Brain pericyte (primary cell): ENCODE results near the gene LONRF3.

Experiments
- DNase-seq: peaks from one replicate; pipeline ENCODE4 v3.0.0-alpha.2; 2012; ENCODE audit warnings: low read depth, low spot score

Gene LONRF3

GRCh38 chrX:118974088-118974907 lies at the start of gene LONRF3:
Gene LONRF3, plus strand, starts transcription at chrX:118974618. Its CDS starts 163 bp downstream, at chrX:118974781.
- DNase-seq, result no peak

GRCh38 chrX:118928151-118928550 lies 46.3 kb upstream of the LONRF3 start:
- DNase-seq, result no peak

- DNase-seq, result no peak
Measured at GRCh38 chrX:118935352-118935751, 39.1 kb upstream of the LONRF3 start.

- DNase-seq, result no peak
Measured at GRCh38 chrX:118941147-118941546, 33.3 kb upstream of the LONRF3 start.

- DNase-seq, result no peak
Measured at GRCh38 chrX:118943102-118943501, 31.3 kb upstream of the LONRF3 start.

GRCh38 chrX:118945921-118946320 lies 28.5 kb upstream of the LONRF3 start:
- no peak for DNase-seq

GRCh38 chrX:118948270-118948669 lies 26.1 kb upstream of the LONRF3 start:
- no peak for DNase-seq

- no peak for DNase-seq
Measured at GRCh38 chrX:118961866-118962560, 12.4 kb upstream of the LONRF3 start.

- DNase-seq, result no peak
Measured at GRCh38 chrX:118963159-118963558, 11.3 kb upstream of the LONRF3 start.

- DNase-seq, result no peak
Measured at GRCh38 chrX:118964252-118964651, 10.2 kb upstream of the LONRF3 start.

GRCh38 chrX:118965395-118965794 lies 9.0 kb upstream of the LONRF3 start:
- DNase-seq, result no peak

- DNase-seq, result no peak
Measured at GRCh38 chrX:118968031-118968430, 6.4 kb upstream of the LONRF3 start.

- DNase-seq, result no peak
Measured at GRCh38 chrX:118971552-118971951, 2.9 kb upstream of the LONRF3 start.

GRCh38 chrX:118973389-118974087 lies 880 bp upstream of the LONRF3 start:
- no peak for DNase-seq

GRCh38 chrX:118974908-118975671 lies 672 bp downstream of the LONRF3 start:
- no peak for DNase-seq

GRCh38 chrX:118975831-118976598 lies 1.6 kb downstream of the LONRF3 start:
- DNase-seq, result no peak

- DNase-seq, result no peak
Measured at GRCh38 chrX:118976599-118977340, 2.4 kb downstream of the LONRF3 start.

- DNase-seq, result no peak
Measured at GRCh38 chrX:118977424-118977823, 3.0 kb downstream of the LONRF3 start.

GRCh38 chrX:118978451-118978850 lies 4.0 kb downstream of the LONRF3 start:
- no peak for DNase-seq

- DNase-seq, result no peak
Measured at GRCh38 chrX:118980761-118981160, 6.3 kb downstream of the LONRF3 start.
